Retinal pigment epithelial cell (primary cell): ENCODE results near the gene GHR.
A peak's percentile ranks its signal among the peaks of the same experiment; 100 is the strongest.

Experiments
- DNase-seq: peaks from one replicate; pipeline ENCODE4 v3.0.0-alpha.2; 2010; ENCODE audit warnings: low read depth
- H3K4me3 ChIP-seq: 2 replicates; pipeline ENCODE4 v1.5.1; 2011; ENCODE audit warnings: mild to moderate bottlenecking, low read length, control low read depth, moderate library complexity
- TF ChIP-seq, protein P1 (sequence below): conservative IDR thresholded peaks from 2 replicates; pipeline ENCODE4 v1.5.1; 2011; ENCODE audit warnings: low read depth, low read length, control low read depth, inconsistent platforms

The GHR gene

DNA sequence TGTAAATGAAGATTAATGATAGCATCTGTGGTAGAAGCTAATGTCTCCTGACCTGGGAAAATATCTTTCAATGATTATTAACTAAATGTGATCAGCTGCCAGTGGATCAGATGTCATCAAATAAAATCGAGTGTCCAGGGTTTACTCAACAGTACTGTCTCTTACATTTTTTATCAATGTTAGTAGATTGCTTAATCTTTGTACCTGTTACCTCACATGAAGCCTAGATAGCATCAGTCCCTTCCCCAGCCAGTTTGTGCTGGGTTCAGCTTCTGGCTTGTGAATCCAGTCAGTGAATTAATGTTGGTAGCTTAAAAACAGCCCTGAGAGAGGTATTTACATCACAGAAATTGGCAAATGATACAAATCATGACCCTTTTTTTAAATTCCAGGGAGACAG lies 134.4 kb downstream of the GHR start:
- TF ChIP-seq, protein P1, sequence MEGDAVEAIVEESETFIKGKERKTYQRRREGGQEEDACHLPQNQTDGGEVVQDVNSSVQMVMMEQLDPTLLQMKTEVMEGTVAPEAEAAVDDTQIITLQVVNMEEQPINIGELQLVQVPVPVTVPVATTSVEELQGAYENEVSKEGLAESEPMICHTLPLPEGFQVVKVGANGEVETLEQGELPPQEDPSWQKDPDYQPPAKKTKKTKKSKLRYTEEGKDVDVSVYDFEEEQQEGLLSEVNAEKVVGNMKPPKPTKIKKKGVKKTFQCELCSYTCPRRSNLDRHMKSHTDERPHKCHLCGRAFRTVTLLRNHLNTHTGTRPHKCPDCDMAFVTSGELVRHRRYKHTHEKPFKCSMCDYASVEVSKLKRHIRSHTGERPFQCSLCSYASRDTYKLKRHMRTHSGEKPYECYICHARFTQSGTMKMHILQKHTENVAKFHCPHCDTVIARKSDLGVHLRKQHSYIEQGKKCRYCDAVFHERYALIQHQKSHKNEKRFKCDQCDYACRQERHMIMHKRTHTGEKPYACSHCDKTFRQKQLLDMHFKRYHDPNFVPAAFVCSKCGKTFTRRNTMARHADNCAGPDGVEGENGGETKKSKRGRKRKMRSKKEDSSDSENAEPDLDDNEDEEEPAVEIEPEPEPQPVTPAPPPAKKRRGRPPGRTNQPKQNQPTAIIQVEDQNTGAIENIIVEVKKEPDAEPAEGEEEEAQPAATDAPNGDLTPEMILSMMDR, result no peak
- DNase-seq, result no peak
- H3K4me3 ChIP-seq, result no peak overlapping the region

GRCh38 chr5:42561656-42562055 lies 138.4 kb downstream of the GHR start:
- TF ChIP-seq, protein P1, result no peak
- no peak for DNase-seq
- no peak overlapping the region for H3K4me3 ChIP-seq

- H3K4me3 ChIP-seq, result no peak overlapping the region
- no peak for DNase-seq
- TF ChIP-seq, protein P1, result no peak
Measured at GRCh38 chr5:42564689-42565356, 141.6 kb downstream of the GHR start.

DNA sequence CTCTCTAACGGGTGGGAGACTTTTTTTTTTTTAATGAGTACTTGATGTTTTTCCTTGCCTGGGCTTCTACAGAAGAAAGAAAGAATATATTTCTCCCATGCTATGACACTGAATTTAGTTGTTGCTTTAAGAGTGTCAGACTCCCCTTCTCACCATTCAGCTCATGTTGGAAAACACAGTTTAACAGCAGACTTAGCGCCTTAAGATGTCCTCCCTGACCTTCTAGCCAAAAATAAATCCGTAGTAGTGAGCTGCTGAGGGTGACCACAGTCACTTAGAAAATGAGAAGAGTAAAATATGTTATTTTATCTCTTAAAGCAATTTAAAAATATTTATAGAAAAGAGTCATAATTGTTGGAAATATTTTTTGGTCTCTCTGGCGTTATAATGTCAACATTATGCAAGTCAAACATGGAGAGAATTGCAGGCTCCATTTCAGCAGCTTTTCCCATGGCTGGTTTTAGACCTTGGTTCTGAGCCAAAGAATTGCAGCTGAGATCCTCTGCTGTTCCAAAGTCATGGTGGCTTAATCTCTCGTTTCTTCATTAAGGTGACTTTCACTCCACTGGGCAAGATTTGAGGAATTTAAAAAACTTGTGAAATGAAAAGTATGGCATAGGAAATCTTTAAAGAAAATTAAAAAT lies 143.5 kb downstream of the GHR start:
- TF ChIP-seq, protein P1, result no peak
- peak; percentile 46 for DNase-seq
- no peak overlapping the region for H3K4me3 ChIP-seq

- no peak for DNase-seq
Measured at GRCh38 chr5:42569325-42569724, 146.1 kb downstream of the GHR start.

DNA sequence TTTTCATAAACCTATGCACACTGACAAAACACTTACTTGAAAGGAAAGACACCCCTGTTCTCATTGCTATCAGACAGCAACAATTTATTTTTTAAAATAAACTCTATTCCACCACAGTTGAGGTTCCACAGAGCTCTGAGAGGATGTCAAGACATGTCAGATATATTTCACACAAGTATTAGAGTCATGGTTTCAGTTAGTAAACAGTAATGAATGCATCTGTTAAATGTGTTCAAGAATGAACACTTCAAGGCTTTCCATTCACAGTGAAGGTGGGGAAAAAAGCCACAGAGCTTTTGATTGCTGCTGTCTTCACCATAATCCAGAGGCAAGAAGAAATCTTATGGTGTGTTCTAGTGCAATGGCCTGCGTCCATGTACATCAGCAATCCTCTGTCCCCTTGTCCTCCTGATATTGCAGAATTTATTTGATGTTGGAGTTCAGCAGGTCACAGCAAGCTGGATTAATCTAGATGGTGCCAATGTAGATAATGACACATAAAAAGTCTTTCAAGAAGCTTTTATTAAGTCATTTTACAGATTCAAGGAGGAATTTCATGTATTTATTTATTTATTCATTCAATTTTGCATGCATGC lies 146.8 kb downstream of the GHR start:
- H3K4me3 ChIP-seq, result no peak overlapping the region
- DNase-seq, result no peak
- TF ChIP-seq, protein P1, result no peak

More at GRCh38 chr5:42569325-42569724, 146.1 kb downstream of the GHR start:
- TF ChIP-seq, protein P1, result no peak
- H3K4me3 ChIP-seq, result no peak overlapping the region
